Adipocyte (in vitro differentiated cells): ENCODE data around the gene PIK3R2.

ENCODE experiments used
- DNase-seq: peaks from one replicate; pipeline ENCODE4 v3.0.0-alpha.2; 2015; ENCODE audit warnings: low read depth
- H3K27me3 ChIP-seq: replicated peaks from 2 replicates; pipeline ENCODE4 v1.7.0; 2013; ENCODE audit warnings: mild to moderate bottlenecking, low read length, moderate library complexity; ENCODE audit not compliant: control insufficient read depth, insufficient read depth
- H3K36me3 ChIP-seq: 2 replicates; pipeline ENCODE4 v1.7.0; 2013; ENCODE audit warnings: low read length, mild to moderate bottlenecking, moderate library complexity; ENCODE audit not compliant: control insufficient read depth, insufficient read depth, severe bottlenecking
- H3K4me1 ChIP-seq: 2 replicates; pipeline ENCODE4 v1.7.0; 2013; ENCODE audit warnings: mild to moderate bottlenecking, low read length, moderate library complexity; ENCODE audit not compliant: control insufficient read depth, insufficient read depth
- H3K4me3 ChIP-seq: 2 replicates; pipeline ENCODE4 v1.7.0; 2013; ENCODE audit warnings: mild to moderate bottlenecking, low read length, moderate library complexity
- H3K9ac ChIP-seq: 2 replicates; pipeline ENCODE4 v1.7.0; 2013; ENCODE audit warnings: mild to moderate bottlenecking, low read length, moderate library complexity
- H3K9me3 ChIP-seq: 2 replicates; pipeline ENCODE4 v1.7.0; 2013; ENCODE audit warnings: mild to moderate bottlenecking, low read length, moderate library complexity; ENCODE audit not compliant: control insufficient read depth

PIK3R2 gene

GRCh38 chr19:18214779-18215433 is 61.9 kb downstream of the PIK3R2 start:
- no peaks in the 10 kb centered on the region for H3K36me3 ChIP-seq
- no peaks in the 10 kb centered on the region for H3K9me3 ChIP-seq
- no peaks in the 10 kb centered on the region for H3K27me3 ChIP-seq
- H3K9ac ChIP-seq, result peak overlapping the region; percentile 6
- H3K4me3 ChIP-seq, result no peak overlapping the region
- no peaks in the 10 kb centered on the region for H3K4me1 ChIP-seq
- peak; percentile 41 for DNase-seq

GRCh38 chr19:18216789-18217188 is 63.8 kb downstream of the PIK3R2 start:
- H3K36me3 ChIP-seq, result no peaks in the 10 kb centered on the region

DNA sequence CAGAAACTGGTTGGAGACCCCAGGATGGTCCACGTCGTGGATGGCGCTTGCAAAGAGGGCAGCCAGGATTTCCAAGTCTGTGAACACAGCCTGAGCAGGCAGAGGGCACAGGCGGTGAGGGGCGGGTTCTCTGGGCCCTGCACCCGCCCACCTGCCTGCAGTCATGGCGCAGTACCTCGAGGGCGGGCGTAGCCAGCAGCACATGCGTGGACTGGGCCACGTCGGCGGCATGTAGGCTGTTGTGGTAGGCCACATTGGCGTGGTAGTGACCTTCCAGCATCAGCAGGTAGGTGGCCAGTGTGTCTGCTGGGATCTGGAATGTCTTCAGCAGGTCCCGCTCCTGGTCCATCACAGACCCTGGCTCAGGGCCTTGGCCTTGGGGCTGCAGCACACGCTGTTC is 65.2 kb downstream of the PIK3R2 start:
- Histone ChIP-seq H3K4me3 (no peak overlapping the region), H3K27me3 (no peaks in the 10 kb centered on the region), H3K36me3 (no peaks in the 10 kb centered on the region), H3K9ac (no peak overlapping the region), H3K4me1 (no peaks in the 10 kb centered on the region), H3K9me3 (no peaks in the 10 kb centered on the region)
- no peak for DNase-seq

More at GRCh38 chr19:18216789-18217188, 63.8 kb downstream of the PIK3R2 start:
- Histone ChIP-seq H3K9ac (no peak overlapping the region), H3K27me3 (no peaks in the 10 kb centered on the region), H3K4me1 (no peaks in the 10 kb centered on the region), H3K9me3 (no peaks in the 10 kb centered on the region), H3K4me3 (no peak overlapping the region)
- DNase-seq, result no peak

- Histone ChIP-seq H3K9me3 (no peaks in the 10 kb centered on the region), H3K9ac (no peak overlapping the region), H3K27me3 (no peaks in the 10 kb centered on the region), H3K4me3 (no peak overlapping the region), H3K36me3 (no peaks in the 10 kb centered on the region), H3K4me1 (no peaks in the 10 kb centered on the region)
- no peak for DNase-seq
Observed at GRCh38 chr19:18218600-18218999, 65.6 kb downstream of the PIK3R2 start.
